RKO (cell line): ENCODE measurements around the gene SLC38A7.
"Not testable (repeated sequence)": the region's sequence is repeated elsewhere in the genome, so short reads cannot be mapped to it uniquely, and the experiment has no call there.

Source experiments
- DNase-seq: peaks from one replicate; pipeline ENCODE4 v3.0.0-alpha.2; 2016; ENCODE audit warnings: low spot score

Gene SLC38A7

DNA sequence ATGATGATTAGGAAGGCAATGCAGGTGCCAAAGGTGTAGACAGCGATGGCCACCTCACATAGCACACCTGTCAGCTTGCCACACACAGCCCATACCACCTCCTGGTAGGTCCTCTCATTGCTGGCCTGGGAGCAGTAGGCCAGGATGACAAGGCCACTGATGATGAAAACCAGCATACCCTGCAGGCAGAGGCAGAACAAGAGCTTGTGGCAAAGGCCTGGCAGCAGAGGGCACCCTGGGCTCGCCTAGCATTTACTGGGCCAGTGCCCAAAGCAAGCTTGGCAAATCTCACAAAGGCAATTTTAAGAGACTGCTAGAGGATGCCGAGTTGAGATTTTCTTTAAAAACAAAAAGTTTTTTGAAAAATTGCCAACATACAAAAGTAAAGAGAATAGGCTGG, 5.9 kb downstream of the SLC38A7 start:
- peak; percentile 49 for DNase-seq

DNA sequence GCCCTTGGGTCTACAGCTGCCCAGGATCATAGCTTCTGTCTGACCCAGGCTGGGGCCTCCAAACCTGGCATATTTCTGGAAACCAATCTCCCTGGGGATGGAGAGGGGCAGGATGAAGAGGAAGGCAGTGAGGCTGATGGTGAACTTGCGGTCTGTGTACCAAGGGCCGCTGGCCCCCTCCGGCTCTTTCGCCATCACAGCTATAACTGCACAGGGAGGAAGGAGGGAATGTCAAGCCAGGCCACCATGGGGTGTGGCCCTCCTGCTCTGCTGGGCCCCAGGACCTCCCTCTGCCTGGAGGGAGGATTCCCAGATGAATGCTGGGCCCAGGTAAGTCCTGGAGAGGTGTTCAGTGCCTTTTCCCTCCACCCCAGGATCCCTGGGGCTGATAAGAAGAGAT, 6.3 kb downstream of the SLC38A7 start:
- DNase-seq = no peak

GRCh38 chr16:58670946-58671583, 13.5 kb downstream of the SLC38A7 start:
- no peak for DNase-seq

DNA sequence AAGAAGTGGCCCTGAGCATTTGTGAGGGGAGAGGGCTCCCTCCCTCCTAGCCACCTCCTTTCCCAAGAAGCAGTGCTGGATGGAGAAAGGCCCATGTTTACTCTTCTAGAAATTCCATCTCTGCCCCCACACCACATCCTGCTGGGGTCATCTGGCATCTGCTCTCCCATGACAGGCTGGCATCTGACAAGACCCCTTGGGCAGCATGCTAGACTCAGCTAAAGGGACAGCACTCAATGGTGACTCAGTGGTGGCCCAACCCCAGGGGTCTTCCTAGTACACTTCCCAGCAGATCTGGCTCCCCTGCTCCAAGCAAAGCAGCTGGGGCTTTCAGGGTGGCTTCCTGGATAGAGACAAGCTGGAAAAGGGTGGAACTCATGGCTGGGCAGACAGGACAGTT, 14.4 kb downstream of the SLC38A7 start:
- DNase-seq = no peak

DNA sequence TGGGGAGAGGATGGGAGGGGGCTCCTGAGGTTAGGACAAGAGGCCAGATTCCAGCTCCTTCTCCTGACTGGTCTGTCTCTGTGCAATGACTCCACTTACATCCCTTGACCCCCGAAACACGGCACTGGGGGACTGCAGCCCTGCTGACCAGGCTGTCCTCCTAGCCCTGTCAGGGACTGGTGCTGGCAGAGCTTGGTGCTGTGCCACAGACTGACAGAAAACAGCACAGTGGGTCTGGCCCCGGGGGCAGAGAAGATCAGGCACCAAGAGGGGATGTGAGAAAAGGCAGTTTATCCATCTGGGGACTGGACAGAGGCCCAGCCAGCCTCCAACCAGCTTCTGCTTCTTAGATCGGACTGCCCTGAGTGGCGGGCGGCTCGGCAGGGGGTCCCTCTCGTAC, 19.4 kb downstream of the SLC38A7 start:
- DNase-seq = no peak

- peak; percentile 95 for DNase-seq
Observed at GRCh38 chr16:58661199-58661830, 23.3 kb downstream of the SLC38A7 start.

GRCh38 chr16:58659911-58660310, 24.7 kb downstream of the SLC38A7 start:
- not testable (repeated sequence) for DNase-seq

- DNase-seq = no peak
Observed at GRCh38 chr16:58658796-58659211, 25.8 kb downstream of the SLC38A7 start.

GRCh38 chr16:58656899-58657298, 27.7 kb downstream of the SLC38A7 start:
- DNase-seq = no peak

GRCh38 chr16:58655215-58655596, 29.4 kb downstream of the SLC38A7 start:
- no peak for DNase-seq

GRCh38 chr16:58654560-58655214, 29.9 kb downstream of the SLC38A7 start:
- no peak for DNase-seq

DNA sequence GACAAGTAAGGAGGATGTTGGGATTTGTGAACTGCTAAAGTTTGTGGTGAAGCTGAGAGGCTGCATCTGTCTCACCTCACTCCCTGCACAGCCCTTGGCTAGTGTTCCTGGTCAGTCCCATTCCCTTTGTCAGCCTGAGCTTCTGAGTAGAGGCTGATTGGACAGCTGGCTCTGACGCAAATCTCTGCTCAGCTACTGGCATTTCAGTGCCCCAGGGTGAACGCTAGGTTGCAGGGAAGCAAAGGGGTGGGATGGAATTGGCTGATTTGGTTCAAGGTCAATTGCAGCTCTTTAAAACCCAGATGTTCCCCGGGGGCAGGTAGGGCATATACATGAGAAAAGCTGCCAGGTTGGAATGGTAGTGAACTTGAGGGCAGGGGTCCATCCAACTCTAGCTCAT, 31.8 kb downstream of the SLC38A7 start:
- DNase-seq = no peak

DNA sequence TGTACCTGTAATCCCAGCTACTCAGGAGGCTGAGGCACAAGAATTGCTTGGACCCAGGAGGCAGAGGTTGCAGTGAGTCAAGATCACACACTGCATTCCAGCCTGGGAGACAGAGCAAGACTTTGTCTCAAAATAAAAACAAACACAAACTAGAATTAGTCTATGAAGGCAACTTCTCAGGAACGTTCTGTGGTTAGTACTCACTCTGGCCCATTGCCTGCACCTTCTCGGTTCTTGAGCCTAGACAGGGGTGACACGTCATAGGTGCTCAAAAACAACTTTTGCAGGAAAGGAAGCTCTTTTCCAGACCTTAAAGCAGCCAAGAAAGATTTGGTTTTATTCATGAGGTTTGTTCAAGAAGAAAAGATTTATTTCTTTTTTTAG, 32.6 kb downstream of the SLC38A7 start:
- DNase-seq = no peak

DNA sequence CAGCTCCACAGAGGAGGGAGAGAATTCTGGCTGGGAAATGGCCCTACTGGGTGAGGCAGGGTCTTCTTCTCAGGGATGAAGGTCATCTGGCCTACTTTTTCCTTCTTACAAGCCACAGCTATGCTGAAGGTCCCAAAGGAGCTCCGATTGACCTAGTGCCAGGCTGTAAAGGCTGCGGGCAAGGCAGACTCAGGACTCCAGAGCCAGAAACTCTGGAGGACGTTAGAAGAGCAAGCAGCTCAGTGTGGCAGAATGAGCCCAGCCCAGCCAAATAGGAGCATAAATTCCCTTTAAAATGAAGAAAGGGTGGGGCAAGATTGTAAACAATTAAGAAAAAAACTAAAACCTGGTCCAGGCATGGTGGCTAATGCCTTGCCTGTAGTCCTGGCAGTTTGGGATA, 34.9 kb downstream of the SLC38A7 start:
- no peak for DNase-seq

- DNase-seq = no peak
Observed at GRCh38 chr16:58647107-58647506, 37.5 kb downstream of the SLC38A7 start.

GRCh38 chr16:58644765-58645487, 39.6 kb downstream of the SLC38A7 start:
- DNase-seq = no peak

- no peak for DNase-seq
Observed at GRCh38 chr16:58644108-58644507, 40.5 kb downstream of the SLC38A7 start.

DNA sequence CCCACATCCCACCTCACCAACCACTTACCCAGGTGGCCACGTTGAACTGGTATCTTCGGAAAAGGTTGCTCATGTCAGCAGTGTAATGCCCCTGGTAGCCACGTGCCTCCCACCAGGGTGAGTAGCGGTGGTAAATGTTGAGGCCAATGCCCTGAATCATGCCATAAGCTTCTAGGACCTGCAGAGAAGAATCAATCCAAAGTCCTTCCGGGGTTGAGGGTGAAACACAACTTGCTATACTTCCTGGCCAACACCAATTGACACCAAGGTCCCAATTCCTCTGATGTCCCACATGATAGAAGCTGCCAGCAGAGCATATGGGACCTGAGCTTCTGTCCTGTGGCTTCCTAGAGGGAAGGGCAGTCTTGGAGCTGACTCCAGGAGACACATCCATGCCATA, 43.6 kb downstream of the SLC38A7 start:
- DNase-seq = no peak

GRCh38 chr16:58639836-58640235, 44.7 kb downstream of the SLC38A7 start:
- DNase-seq = no peak

GRCh38 chr16:58639230-58639629, 45.3 kb downstream of the SLC38A7 start:
- no peak for DNase-seq

GRCh38 chr16:58638148-58639036, 46.2 kb downstream of the SLC38A7 start:
- peak; percentile 89 for DNase-seq

DNA sequence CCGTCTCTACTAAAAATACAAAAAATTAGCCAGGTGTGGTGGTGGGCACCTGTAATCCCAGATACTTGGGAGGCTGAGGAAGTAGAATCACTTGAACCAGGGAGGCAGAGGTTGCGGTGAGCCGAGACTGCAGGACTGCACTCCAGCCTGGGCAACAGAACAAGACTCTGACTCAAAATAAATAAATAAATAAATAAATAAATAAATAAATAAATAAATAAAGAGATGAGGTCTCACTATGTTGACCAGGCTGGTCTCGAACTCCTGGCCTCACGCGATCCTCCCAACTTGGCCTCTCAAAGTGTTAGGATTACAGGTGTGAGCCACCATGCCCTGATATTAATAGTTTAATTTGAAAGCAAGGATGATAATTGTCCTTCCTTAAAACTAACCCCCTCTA, 47.5 kb downstream of the SLC38A7 start:
- DNase-seq = not testable (repeated sequence)
